A549 (cell line): Measurements from ENCODE around the gene ADAM19. TPM values are rescaled to one million over a fixed set of nuclear protein-coding genes. Genes with fewer than 3 reads are reported as not detected.

Experiments used
- ATAC-seq, 2 experiments: fragments of 200-7000 bp in 1 of 2; fragments of >200 bp in 1 of 2; cut with Nextera tagmentation in 1 of 2; cut with Tn5 transposase in 1 of 2; 3 replicates each; pipeline versions ENCODE4 v1.8.0 to v1.9.1; 2018 to 2020; ENCODE audit warnings: mild to moderate bottlenecking in 1 of 2, moderate library complexity in 1 of 2
- CTCF ChIA-PET: fragments of 300-600 bp; sonication (Branson Sonifier 250); formaldehyde crosslinking; extraction: SDS; loops from one replicate; lab custom pipeline; 2021; ENCODE audit warnings: antibody characterized with exemption, inconsistent platforms; lab: Yijun Ruan, JAX
- POLR2A ChIA-PET: fragments of 350-600 bp; formaldehyde crosslinking; extraction: SDS; loops from one replicate; lab custom pipeline; 2021; ENCODE audit warnings: antibody characterized with exemption, inconsistent platforms; lab: Yijun Ruan, JAX
- DNase-seq, 2 experiments: peaks; one replicate each; pipeline versions ENCODE4 v3.0.0 to v3.0.0-alpha.2; 2011 to 2016; ENCODE audit warnings: low read depth in 1 of 2, low spot score in 1 of 2
- FAIRE-seq: peaks from 2 replicates; lab custom pipeline; 2011; peaks lifted over from hg19 to GRCh38; lab: Jason Lieb, UNC
- H3K27ac ChIP-seq, 2 experiments: fragments of >200 bp; sonication (Bioruptor Twin); formaldehyde crosslinking; 3 replicates each; pipeline ENCODE4 v1.5.1; 2016 to 2017
- H3K4me1 ChIP-seq: fragments of >200 bp; sonication (Bioruptor Twin); formaldehyde crosslinking; 3 replicates; pipeline ENCODE4 v1.6.1; 2016
- H3K4me2 ChIP-seq: fragments of >200 bp; sonication (Bioruptor Twin); formaldehyde crosslinking; 3 replicates; pipeline ENCODE4 v1.6.1; 2016
- H3K4me3 ChIP-seq: fragments of >200 bp; sonication (Bioruptor Twin); formaldehyde crosslinking; 3 replicates; pipeline ENCODE4 v1.5.1; 2016
- H3K9me3 ChIP-seq: fragments of >200 bp; sonication (Bioruptor Twin); formaldehyde crosslinking; 3 replicates; pipeline ENCODE4 v1.6.1; 2016
- ATOH8 ChIP-seq: fragments of 250-450 bp; sonication (Bioruptor Pico); IDR thresholded peaks from 2 replicates; pipeline ENCODE4 v1.5.0; 2020; ENCODE audit warnings: low read depth, mild to moderate bottlenecking, moderate library complexity
- BCL3 ChIP-seq: fragments of >200 bp; sonication (Bioruptor Twin); formaldehyde crosslinking; IDR thresholded peaks from 3 replicates; pipeline ENCODE4 v1.6.1; 2016
- CEBPB ChIP-seq, 2 experiments: fragments of >200 bp in 1 of 2; sonication (Bioruptor Twin) in 1 of 2; formaldehyde crosslinking in 1 of 2; IDR thresholded peaks; 2 replicates each; pipeline ENCODE4 v1.6.1; 2012 to 2016
- EHMT2 ChIP-seq: fragments of 200-600 bp; sonication (generic); IDR thresholded peaks from 2 replicates; pipeline ENCODE4 v1.6.1; 2016; ENCODE audit warnings: antibody characterized with exemption, low read depth, mild to moderate bottlenecking, moderate library complexity
- EP300 ChIP-seq, 2 experiments: fragments of >200 bp; sonication (Bioruptor Twin); formaldehyde crosslinking; IDR thresholded peaks; 2 replicates in 1 of 2; 3 replicates in 1 of 2; pipeline ENCODE4 v1.6.1; 2016 to 2017
- FOSB ChIP-seq: fragments of 250-450 bp; sonication (Bioruptor Pico); IDR thresholded peaks from 2 replicates; pipeline ENCODE4 v1.5.0; 2020; ENCODE audit warnings: mild to moderate bottlenecking, moderate library complexity
- FOSL2 ChIP-seq, 2 experiments: fragments of 450-650 bp in 1 of 2; fragments of >200 bp in 1 of 2; sonication (Bioruptor Twin) in 1 of 2; formaldehyde crosslinking; IDR thresholded peaks; 2 replicates each; pipeline versions ENCODE4 v1.5.0 to v1.6.1; 2016 to 2020; ENCODE audit warnings: mild to moderate bottlenecking in 1 of 2, moderate library complexity in 1 of 2
- GATA3 ChIP-seq: IDR thresholded peaks from 2 replicates; pipeline ENCODE4 v1.6.1; 2012; ENCODE audit warnings: borderline replicate concordance
- HDAC2 ChIP-seq: fragments of 200-600 bp; sonication (generic); IDR thresholded peaks from 2 replicates; pipeline ENCODE4 v1.6.1; 2016
- HES2 ChIP-seq: fragments of >200 bp; sonication (Bioruptor Twin); formaldehyde crosslinking; IDR thresholded peaks from 2 replicates; pipeline ENCODE4 v1.6.1; 2016
- HOXA7 ChIP-seq: fragments of 250-450 bp; sonication (Bioruptor Pico); IDR thresholded peaks from 2 replicates; pipeline ENCODE4 v1.5.0; 2020; ENCODE audit warnings: mild to moderate bottlenecking, moderate library complexity
- HOXB5 ChIP-seq: fragments of 250-450 bp; sonication (Bioruptor Pico); IDR thresholded peaks from 2 replicates; pipeline ENCODE4 v1.5.0; 2020; ENCODE audit warnings: mild to moderate bottlenecking, moderate library complexity
- JUN ChIP-seq, 2 experiments: fragments of >200 bp; sonication (Bioruptor Twin); formaldehyde crosslinking; IDR thresholded peaks; 2 replicates in 1 of 2; 3 replicates in 1 of 2; pipeline ENCODE4 v1.6.1; 2016 to 2017
- JUNB ChIP-seq: fragments of >200 bp; sonication (Bioruptor Twin); formaldehyde crosslinking; IDR thresholded peaks from 2 replicates; pipeline ENCODE4 v1.6.1; 2016
- KDM5A ChIP-seq: fragments of 200-600 bp; sonication (generic); IDR thresholded peaks from 2 replicates; pipeline ENCODE4 v1.6.1; 2016; ENCODE audit warnings: antibody characterized with exemption, mild to moderate bottlenecking
- MAX ChIP-seq: IDR thresholded peaks from 2 replicates; pipeline ENCODE4 v1.6.1; 2012
- MYC ChIP-seq: IDR thresholded peaks from 2 replicates; pipeline ENCODE4 v1.6.1; 2012; ENCODE audit warnings: mild to moderate bottlenecking, inconsistent platforms, low read length, improper control_type of control experiment, borderline replicate concordance
- NPAS2 ChIP-seq: fragments of 250-450 bp; sonication (Bioruptor Pico); IDR thresholded peaks from 2 replicates; pipeline ENCODE4 v1.8.0; 2022; ENCODE audit warnings: mild to moderate bottlenecking, moderate library complexity, borderline replicate concordance
- NR3C1 ChIP-seq: fragments of >200 bp; sonication (Bioruptor Twin); formaldehyde crosslinking; IDR thresholded peaks from 3 replicates; pipeline ENCODE4 v1.6.1; 2017
- POLR2A ChIP-seq: IDR thresholded peaks from 2 replicates; pipeline ENCODE4 v1.6.1; 2012; ENCODE audit warnings: mild to moderate bottlenecking, low read length
- POLR2AphosphoS2 ChIP-seq: conservative IDR thresholded peaks from 2 replicates; pipeline ENCODE4 v1.6.1; 2012; ENCODE audit warnings: low read length, improper control_type of control experiment, inconsistent platforms
- RAD21 ChIP-seq, 2 experiments: fragments of >200 bp in 1 of 2; sonication (Bioruptor Twin) in 1 of 2; formaldehyde crosslinking in 1 of 2; IDR thresholded peaks in 1 of 2; conservative IDR thresholded peaks in 1 of 2; 2 replicates in 1 of 2; 3 replicates in 1 of 2; pipeline ENCODE4 v1.6.1; 2012 to 2018; ENCODE audit warnings: inconsistent platforms in 1 of 2
- RARB ChIP-seq: fragments of 250-450 bp; sonication (Bioruptor Pico); IDR thresholded peaks from 2 replicates; pipeline ENCODE4 v1.8.0; 2021; ENCODE audit warnings: mild to moderate bottlenecking, moderate library complexity
- RCOR1 ChIP-seq: fragments of 150-350 bp; IDR thresholded peaks from 2 replicates; pipeline ENCODE4 v1.6.1; 2014; ENCODE audit warnings: antibody characterized with exemption, low read length, low read depth
- SMC3 ChIP-seq: fragments of >200 bp; sonication (Bioruptor Twin); formaldehyde crosslinking; IDR thresholded peaks from 3 replicates; pipeline ENCODE4 v1.6.1; 2018; ENCODE audit warnings: inconsistent platforms
- ZC3H11A ChIP-seq: fragments of 450-650 bp; IDR thresholded peaks from 2 replicates; pipeline ENCODE4 v1.6.1; 2014; ENCODE audit warnings: antibody characterized with exemption, mild to moderate bottlenecking
- ZSCAN20 ChIP-seq: fragments of 250-450 bp; sonication (Bioruptor Pico); IDR thresholded peaks from 2 replicates; pipeline ENCODE4 v1.8.0; 2022; ENCODE audit warnings: mild to moderate bottlenecking, moderate library complexity
- WGBS: methylation state at CpG from one replicate; pipeline ENCODE4 v1.1.6; 2017; ENCODE audit errors: missing lambda C conversion rate; 5-methylcytosine and 5-hydroxymethylcytosine counted together
- polyA plus RNA-seq, 4 experiments: library from polyadenylated mRNA; depleted of rRNA in 3 of 4; stranded (reverse); fragments of >200 nt; fragmentation: RNase III in 1 of 4; extraction: RNeasy Plus Mini Kit Qiagen cat#74134 plus additional on column Dnase treatment in 1 of 4; gene quantifications; 2 replicates in 3 of 4; 3 replicates in 1 of 4; pipeline ENCODE4 v1.2.3, GENCODE V29; 2011 to 2017

Gene ADAM19
- polyA plus RNA-seq, 2 of the 4 experiments (the other 2 are of a cell fraction) = 7.7 to 15.2 TPM

GRCh38 chr5:157548513-157549282 is 26.9 kb downstream of the ADAM19 start:
- ATAC-seq (peak; percentile 85 to 91), DNase-seq (peak in 1 of 2 experiments; percentile 62), FAIRE-seq (no peak)
- ChIA-PET CTCF (interaction anchor here (1.4 kb wide), 1 partner anchor 73 kb away, joined by 3 read pairs; no protein-coding TSS in a partner anchor), POLR2A (no interaction called here)
- TF ChIP-seq GATA3 = peak; percentile 31; the same call in 1 of the 2 replicates
- TF ChIP-seq FOSL2 (IDR thresholded peaks at IDR 0.05) = peak; percentile 24; the same call in 1 of the 2 replicates
- peak; percentile 36; the same call in 1 of the 2 replicates for TF ChIP-seq FOSL2 (CRISPR knock-in tag; IDR thresholded peaks at IDR 0.05)
- TF ChIP-seq JUNB = peak; percentile 65
- peak in 1 of 2 experiments; percentile 28; a peak in 2 of 5 replicates for TF ChIP-seq RAD21 (conservative IDR thresholded peaks at IDR 0.05 in 1 of 2, IDR thresholded peaks at IDR 0.05 in 1 of 2)
- TF ChIP-seq JUN (IDR thresholded peaks at IDR 0.05) = 0 out of 5 replicates have a peak, but pooled peaks of 1 of the 2 experiments have one; percentile 51
- TF ChIP-seq HDAC2 = no peak
- 0 out of 3 replicates have a peak, but pooled peaks have one; percentile 31 for TF ChIP-seq BCL3
- no peak for TF ChIP-seq EHMT2
- peak; percentile 74; the same call in 1 of the 2 replicates for TF ChIP-seq RARB
- no peak for TF ChIP-seq KDM5A
- TF ChIP-seq ZSCAN20 (CRISPR knock-in tag) = no peak
- no peak for TF ChIP-seq ATOH8 (CRISPR knock-in tag)
- 0 out of 2 replicates have a peak, but pooled peaks have one; percentile 20 for TF ChIP-seq MYC
- peak; percentile 30 to 78; a peak in 2 of 5 replicates for TF ChIP-seq EP300 (IDR thresholded peaks at IDR 0.05)
- TF ChIP-seq NR3C1 = no peak
- no peak for TF ChIP-seq HOXA7 (CRISPR knock-in tag)
- TF ChIP-seq ZC3H11A = no peak
- TF ChIP-seq CEBPB (IDR thresholded peaks at IDR 0.05) = peak; percentile 55 to 77
- no peak for TF ChIP-seq RCOR1
- TF ChIP-seq SMC3 = 0 out of 3 replicates have a peak, but pooled peaks have one; percentile 9
- TF ChIP-seq POLR2AphosphoS2 = no peak
- no peak for TF ChIP-seq FOSB (CRISPR knock-in tag)
- peak; percentile 32; the same call in 1 of the 2 replicates for TF ChIP-seq HES2
- 68% methylated on average over 4 of the region's 4 CpGs for WGBS
- peak overlapping the region; percentile 57 to 84; a peak in 5 of 6 replicates for H3K27ac ChIP-seq
- H3K4me3 ChIP-seq = no peak overlapping the region
- H3K9me3 ChIP-seq = no peaks in the 10 kb centered on the region
- peak overlapping the region; percentile 65 for H3K4me2 ChIP-seq
- peaks cover 37% of the 10 kb centered on the region for H3K4me1 ChIP-seq

GRCh38 chr5:157547941-157548512 is 27.5 kb downstream of the ADAM19 start:
- FAIRE-seq (no peak), ATAC-seq (peak; percentile 6 to 9; a peak in 2 of 6 replicates), DNase-seq (no peak)
- WGBS = 85% methylated on average over 3 of the region's 3 CpGs
- ChIA-PET POLR2A (no interaction called here), CTCF (interaction anchor here (1.1 to 1.4 kb wide), 2 partner anchors 14 to 72 kb away, joined by 3 to 4 read pairs; no protein-coding TSS in a partner anchor)
- Histone ChIP-seq H3K4me2 (peak overlapping the region; percentile 65), H3K4me3 (no peak overlapping the region), H3K27ac (peak overlapping the region; percentile 56 to 84; a peak in 5 of 6 replicates), H3K4me1 (peaks cover 37% of the 10 kb centered on the region), H3K9me3 (no peaks in the 10 kb centered on the region)
- TF ChIP-seq HOXB5 = no peak
- no peak for TF ChIP-seq MAX
- TF ChIP-seq POLR2A = no peak
- TF ChIP-seq NPAS2 (CRISPR knock-in tag) = no peak
